K562 (cell line): ENCODE results near the gene KCTD21. TPM values are rescaled to one million over a fixed set of nuclear protein-coding genes. Genes with fewer than 3 reads are reported as not detected.

ENCODE experiments used
- FOXP4 ChIP-seq: sonication (generic); formaldehyde crosslinking; IDR thresholded peaks from 2 replicates; pipeline ENCODE4 v1.8.0; 2022; ENCODE audit warnings: mild to moderate bottlenecking, missing genetic modification reagents, borderline replicate concordance
- LARP7 ChIP-seq: fragments of 450-650 bp; IDR thresholded peaks from 2 replicates; pipeline ENCODE4 v1.6.1; 2016
- NR2F6 ChIP-seq: fragments of 450-650 bp; formaldehyde crosslinking; IDR thresholded peaks from 2 replicates; pipeline ENCODE4 v1.4.0; 2020; ENCODE audit warnings: mild to moderate bottlenecking
- NR3C1 ChIP-seq: sonication (generic); formaldehyde crosslinking; IDR thresholded peaks from 2 replicates; pipeline ENCODE4 v1.8.1; 2022; ENCODE audit warnings: missing genetic modification reagents
- SUPT5H ChIP-seq: fragments of 450-650 bp; IDR thresholded peaks from 2 replicates; pipeline ENCODE4 v1.6.1; 2016
- TAF1 ChIP-seq: IDR thresholded peaks from 2 replicates; pipeline ENCODE4 v1.6.1; 2011; ENCODE audit warnings: mild to moderate bottlenecking, low read length, moderate library complexity; ENCODE audit not compliant: insufficient read depth, control insufficient read depth, severe bottlenecking; ENCODE audit errors: extremely low read depth
- XRCC5 ChIP-seq: fragments of 200-400 bp; formaldehyde crosslinking; IDR thresholded peaks from 2 replicates; pipeline ENCODE4 v1.6.1; 2017; ENCODE audit warnings: low read depth, mild to moderate bottlenecking, low read length
- YBX1 ChIP-seq: fragments of 450-650 bp; IDR thresholded peaks from 2 replicates; pipeline ENCODE4 v1.7.1; 2016; ENCODE audit warnings: mild to moderate bottlenecking
- ZBTB40 ChIP-seq, 2 experiments: fragments of 450-650 bp in 1 of 2; sonication (generic) in 1 of 2; formaldehyde crosslinking in 1 of 2; IDR thresholded peaks; 2 replicates each; pipeline versions ENCODE4 v1.7.1 to v1.9.0; 2016 to 2022; ENCODE audit warnings: inconsistent platforms in 1 of 2, mild to moderate bottlenecking in 1 of 2, missing genetic modification reagents in 1 of 2
- ZMIZ1 ChIP-seq, 2 experiments: fragments of 150-350 bp in 1 of 2; IDR thresholded peaks; 2 replicates each; pipeline ENCODE4 v1.6.1; 2012 to 2016; ENCODE audit warnings: low read depth in 2 of 2, low read length in 2 of 2, mild to moderate bottlenecking in 1 of 2, moderate library complexity in 1 of 2
- ZNF780A ChIP-seq: fragments of 250-450 bp; sonication (Bioruptor Pico); IDR thresholded peaks from 2 replicates; pipeline ENCODE4 v1.5.0; 2021; ENCODE audit warnings: mild to moderate bottlenecking
- polyA plus RNA-seq, 8 experiments: library from polyadenylated mRNA; depleted of rRNA in 4 of 8; stranded (reverse) in 5 of 8; unstranded in 3 of 8; fragments of >200 nt; fragmentation: Nextera tagmentation in 2 of 8; fragmentation: Illumina TruSeq in 1 of 8; extraction: Ambion mirVana in 2 of 8; extraction: Trizol in 1 of 8; gene quantifications; 2 replicates each; pipeline versions ENCODE4 v1.2.1 to v1.2.3, GENCODE V29; 2011 to 2014; ENCODE audit warnings: inconsistent platforms in 1 of 8, missing spikeins in 1 of 8
- total RNA-seq, 7 experiments: library from RNA; depleted of rRNA in 6 of 7; stranded (reverse); fragments of >200 nt in 6 of 7; fragmentation: Illumina TruSeq in 2 of 7; extraction: Trizol in 2 of 7; gene quantifications; 2 replicates each; pipeline versions ENCODE4 v1.2.1 to v1.2.3, GENCODE V29; 2011 to 2021; ENCODE audit warnings: low replicate concordance in 1 of 7

The KCTD21 gene
- total and polyA plus RNA-seq, 9 of the 15 experiments (the other 6 are each of a cell fraction or from before 2014, with no cell fraction given): 0.34 to 5.4 (median 1.9) TPM

- TF ChIP-seq ZBTB40 (IDR thresholded peaks at IDR 0.05): peak; percentile 63
- no peak for TF ChIP-seq ZBTB40 (CRISPR knock-in tag; IDR thresholded peaks at IDR 0.05)
- TF ChIP-seq NR2F6 (CRISPR knock-in tag): no peak
- TF ChIP-seq FOXP4 (CRISPR knock-in tag): peak; percentile 64; the same call in 1 of the 2 replicates
- TF ChIP-seq XRCC5: peak; percentile 26; the same call in 1 of the 2 replicates
- no peak for TF ChIP-seq NR3C1
- TF ChIP-seq LARP7: no peak
- TF ChIP-seq SUPT5H: peak; percentile 88
- peak; percentile 89 for TF ChIP-seq TAF1
- no peak for TF ChIP-seq ZNF780A (CRISPR knock-in tag)
- no peak for TF ChIP-seq ZMIZ1 (IDR thresholded peaks at IDR 0.05; ENCODE audit: low read depth in 2 of 2, low read length in 2 of 2)
- TF ChIP-seq YBX1: no peak
Observed at GRCh38 chr11:78139422-78140391, 48.7 kb downstream of the KCTD21 start, which contains the start of gene ALG8 (continued).
